ENCODE results near the gene RCBTB1.
"Not testable (repeated sequence)": the region's sequence is repeated elsewhere in the genome, so short reads cannot be mapped to it uniquely, and the experiment has no call there.

The RCBTB1 gene

DNA sequence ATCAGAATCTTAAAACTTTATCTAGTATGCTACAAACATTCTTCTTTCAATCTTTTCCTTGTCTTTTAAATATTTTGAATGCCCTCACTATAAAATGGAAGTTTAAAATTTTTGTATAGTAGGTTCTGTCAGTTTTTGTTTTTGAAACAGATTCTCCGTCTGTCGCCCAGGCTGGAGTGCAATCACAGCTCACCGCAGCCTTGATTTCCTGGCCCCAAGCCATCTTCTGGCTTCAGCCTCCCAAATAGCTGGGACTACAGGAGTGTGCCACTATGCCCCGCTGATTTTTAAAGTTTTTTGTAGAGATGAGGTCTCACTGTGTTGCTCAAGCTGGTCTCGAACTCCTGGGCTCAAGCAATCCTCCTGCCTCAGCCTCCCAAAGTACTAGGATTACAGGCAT lies 68.9 kb downstream of the RCBTB1 start:
- Histone ChIP-seq H3K27me3 (ENCODE audit: insufficient read depth, low read length) (no peaks in the 10 kb centered on the region), H3K4me3 (ENCODE audit: low read depth, low read length) (no peak overlapping the region), H2AFZ (ENCODE audit: low read length, unreplicated experiment) (no peak overlapping the region), H3K36me3 (ENCODE audit: insufficient read depth, low read length) (peaks cover 4% of the 10 kb centered on the region), H3K79me2 (ENCODE audit: control insufficient read depth, insufficient read depth, low read length, unreplicated experiment) (no peaks in the 10 kb centered on the region), H3K27ac (ENCODE audit: low read depth, low read length) (no peak overlapping the region), H3K4me1 (ENCODE audit: control insufficient read depth, insufficient read depth, low read length, unreplicated experiment) (no peaks in the 10 kb centered on the region)

DNA sequence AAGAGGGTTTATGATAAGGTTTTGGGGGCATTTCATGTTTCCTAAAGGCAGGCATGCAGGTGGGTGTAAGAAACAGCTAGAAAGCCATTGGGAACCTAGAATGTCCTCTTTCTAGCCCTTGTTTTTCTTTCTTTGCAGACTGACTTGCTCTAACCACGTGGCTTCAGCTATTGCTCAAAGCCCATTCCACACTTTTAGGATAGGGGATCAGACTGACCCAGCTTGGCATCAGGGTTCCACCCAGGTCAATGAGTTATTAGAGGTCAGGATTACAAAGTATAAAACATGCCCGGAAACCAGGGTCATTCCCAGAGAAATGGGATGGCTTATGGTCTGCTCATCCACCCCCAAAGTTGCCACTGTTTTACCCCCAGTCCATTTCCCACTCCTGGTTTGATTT lies 72.8 kb downstream of the RCBTB1 start:
- Histone ChIP-seq H3K36me3 (ENCODE audit: insufficient read depth, low read length) (peaks cover 4% of the 10 kb centered on the region), H3K27me3 (ENCODE audit: insufficient read depth, low read length) (no peaks in the 10 kb centered on the region), H3K4me1 (ENCODE audit: control insufficient read depth, insufficient read depth, low read length, unreplicated experiment) (no peaks in the 10 kb centered on the region), H3K79me2 (ENCODE audit: control insufficient read depth, insufficient read depth, low read length, unreplicated experiment) (peaks cover 2% of the 10 kb centered on the region), H2AFZ (ENCODE audit: low read length, unreplicated experiment) (no peak overlapping the region), H3K4me3 (ENCODE audit: low read depth, low read length) (no peak overlapping the region), H3K27ac (ENCODE audit: low read depth, low read length) (no peak overlapping the region)

DNA sequence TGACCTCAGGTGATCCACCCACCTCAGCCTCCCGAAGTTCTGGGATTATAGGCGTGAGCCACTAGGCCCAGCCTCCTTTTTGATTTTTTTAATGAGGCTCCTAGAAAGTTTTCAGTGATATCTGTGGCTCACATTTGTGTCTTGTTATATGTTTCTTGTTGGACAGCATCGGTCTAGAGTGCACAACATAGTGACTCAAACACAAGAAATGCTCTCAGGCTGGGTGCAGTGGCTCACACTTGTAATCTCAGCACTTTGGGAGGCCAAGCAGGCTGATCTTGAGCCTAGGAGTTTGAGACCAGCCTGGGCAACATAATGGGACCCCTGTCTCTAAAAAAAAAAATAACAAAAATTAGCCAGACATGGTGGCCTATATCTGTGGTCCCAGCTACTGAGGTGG lies 81.4 kb downstream of the RCBTB1 start:
- peaks cover 3% of the 10 kb centered on the region; the same call in 1 of the 2 replicates for H3K36me3 ChIP-seq (ENCODE audit: insufficient read depth, low read length)
- H3K79me2 ChIP-seq (ENCODE audit: control insufficient read depth, insufficient read depth, low read length, unreplicated experiment): no peaks in the 10 kb centered on the region
- no peak overlapping the region for H3K27ac ChIP-seq (ENCODE audit: low read depth, low read length)
- H3K4me1 ChIP-seq (ENCODE audit: control insufficient read depth, insufficient read depth, low read length, unreplicated experiment): peaks cover 16% of the 10 kb centered on the region
- H3K27me3 ChIP-seq (ENCODE audit: insufficient read depth, low read length): no peaks in the 10 kb centered on the region
- no peak overlapping the region for H3K4me3 ChIP-seq (ENCODE audit: low read depth, low read length)
- no peak overlapping the region for H2AFZ ChIP-seq (ENCODE audit: low read length, unreplicated experiment)

DNA sequence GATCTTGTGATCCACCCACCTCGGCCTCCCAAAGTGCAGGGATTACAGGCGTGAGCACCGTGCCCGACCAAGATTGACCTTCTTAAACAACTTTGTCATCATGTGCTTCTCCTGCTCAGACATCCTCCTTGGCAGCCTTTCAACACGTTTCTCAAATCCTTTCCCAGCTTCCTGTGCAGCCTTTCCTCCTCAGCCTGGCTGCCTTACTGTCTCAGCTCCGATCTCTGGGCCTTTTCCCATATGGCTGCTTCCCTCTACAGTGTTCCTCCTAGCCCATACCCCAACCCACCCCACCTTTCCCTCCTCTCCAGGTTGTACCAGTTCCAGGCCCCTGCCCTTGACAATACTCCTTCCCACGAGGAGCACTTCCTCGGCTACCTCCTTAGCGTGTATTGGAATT lies 82.4 kb downstream of the RCBTB1 start:
- Histone ChIP-seq H3K4me3 (ENCODE audit: low read depth, low read length) (no peak overlapping the region), H3K36me3 (ENCODE audit: insufficient read depth, low read length) (peaks cover 3% of the 10 kb centered on the region; the same call in 1 of the 2 replicates), H3K79me2 (ENCODE audit: control insufficient read depth, insufficient read depth, low read length, unreplicated experiment) (no peaks in the 10 kb centered on the region), H3K4me1 (ENCODE audit: control insufficient read depth, insufficient read depth, low read length, unreplicated experiment) (peaks cover 21% of the 10 kb centered on the region), H3K27ac (ENCODE audit: low read depth, low read length) (no peak overlapping the region), H2AFZ (ENCODE audit: low read length, unreplicated experiment) (no peak overlapping the region), H3K27me3 (ENCODE audit: insufficient read depth, low read length) (no peaks in the 10 kb centered on the region)

DNA sequence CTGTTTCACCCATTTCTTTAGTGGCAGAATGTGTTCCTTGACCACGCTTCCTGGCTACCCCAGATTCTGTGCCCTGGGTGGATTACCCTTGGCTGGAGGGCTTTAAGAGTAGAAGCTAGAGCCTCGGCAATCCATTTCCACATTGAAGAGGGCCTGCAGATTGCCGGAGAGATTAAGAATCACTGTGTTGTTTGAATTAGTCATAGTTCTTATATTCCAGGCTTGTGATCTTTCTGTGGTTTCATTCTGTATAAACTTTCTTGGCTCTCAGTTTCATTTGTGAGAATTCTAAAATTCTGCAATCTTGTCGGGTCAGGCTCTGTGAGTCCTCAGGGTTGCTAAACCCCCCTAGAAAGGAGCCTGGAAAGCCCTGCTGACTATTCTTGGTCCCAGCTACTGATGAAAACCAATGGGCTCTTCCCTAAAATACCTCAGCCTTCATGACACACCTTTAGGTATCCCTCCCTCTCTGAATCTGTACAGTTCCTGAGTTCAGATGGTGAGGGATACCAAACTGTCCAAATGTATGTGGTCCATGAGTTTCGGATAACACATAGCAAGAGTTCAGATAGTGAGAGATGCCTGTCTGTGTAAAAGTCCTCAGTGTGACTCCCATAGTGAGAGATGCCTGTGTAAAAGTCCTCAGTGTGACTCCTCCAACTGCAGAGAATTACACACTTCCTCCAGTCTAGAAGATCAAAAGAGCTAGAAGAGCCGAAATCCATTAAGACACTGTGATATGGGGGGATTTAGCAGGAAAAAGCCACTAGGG lies 85.3 kb downstream of the RCBTB1 start:
- H3K27ac ChIP-seq (ENCODE audit: low read depth, low read length): peak overlapping the region; percentile 73
- H3K27me3 ChIP-seq (ENCODE audit: insufficient read depth, low read length): no peaks in the 10 kb centered on the region
- no peak overlapping the region for H2AFZ ChIP-seq (ENCODE audit: low read length, unreplicated experiment)
- H3K4me3 ChIP-seq (ENCODE audit: low read depth, low read length): peak overlapping the region; percentile 56
- no peaks in the 10 kb centered on the region for H3K79me2 ChIP-seq (ENCODE audit: control insufficient read depth, insufficient read depth, low read length, unreplicated experiment)
- H3K36me3 ChIP-seq (ENCODE audit: insufficient read depth, low read length): no peaks in the 10 kb centered on the region
- H3K4me1 ChIP-seq (ENCODE audit: control insufficient read depth, insufficient read depth, low read length, unreplicated experiment): peaks cover 21% of the 10 kb centered on the region

DNA sequence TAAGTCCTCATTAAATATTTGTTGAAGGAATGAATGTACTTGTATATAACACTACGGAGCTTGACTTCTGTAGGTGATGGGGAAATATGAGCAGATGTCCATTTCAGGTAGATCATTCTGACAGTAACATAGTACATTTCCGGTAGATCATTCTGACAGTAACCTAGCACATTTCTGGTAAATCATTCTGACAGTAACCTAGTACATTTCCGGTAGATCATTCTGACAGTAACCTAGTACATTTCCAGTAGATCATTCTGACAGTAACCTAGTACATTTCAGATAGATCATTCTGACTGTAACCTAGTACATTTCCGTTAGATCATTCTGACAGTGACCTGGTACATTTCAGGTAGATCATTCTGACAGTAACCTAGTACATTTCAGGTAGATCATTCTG lies 87.2 kb downstream of the RCBTB1 start:
- Histone ChIP-seq H3K79me2 (ENCODE audit: control insufficient read depth, insufficient read depth, low read length, unreplicated experiment) (no peaks in the 10 kb centered on the region), H3K4me3 (ENCODE audit: low read depth, low read length) (no peak overlapping the region), H3K27ac (ENCODE audit: low read depth, low read length) (no peak overlapping the region), H3K27me3 (ENCODE audit: insufficient read depth, low read length) (no peaks in the 10 kb centered on the region), H3K36me3 (ENCODE audit: insufficient read depth, low read length) (no peaks in the 10 kb centered on the region), H3K4me1 (ENCODE audit: control insufficient read depth, insufficient read depth, low read length, unreplicated experiment) (peaks cover 38% of the 10 kb centered on the region), H2AFZ (ENCODE audit: low read length, unreplicated experiment) (no peak overlapping the region)

DNA sequence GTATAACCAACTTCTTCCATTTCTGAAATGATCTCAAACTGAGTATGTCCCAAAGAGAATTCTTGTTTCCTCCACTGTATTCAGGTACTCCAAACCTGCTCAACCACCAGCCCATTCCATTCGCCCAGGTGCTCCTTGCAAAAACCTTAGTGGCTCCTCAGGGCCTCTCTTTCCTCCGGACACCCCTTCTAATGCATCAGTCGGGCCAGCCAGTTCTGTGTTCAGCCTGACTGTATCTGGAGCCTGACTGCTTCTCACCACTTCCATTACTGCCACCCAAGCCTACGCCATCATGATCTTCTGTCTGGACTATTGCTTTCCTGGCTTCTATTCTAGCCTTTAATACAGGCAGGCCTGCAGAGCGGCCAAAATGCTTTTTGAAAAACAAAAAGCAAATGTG lies 88.1 kb downstream of the RCBTB1 start:
- Histone ChIP-seq H3K36me3 (ENCODE audit: insufficient read depth, low read length) (no peaks in the 10 kb centered on the region), H2AFZ (ENCODE audit: low read length, unreplicated experiment) (no peak overlapping the region), H3K79me2 (ENCODE audit: control insufficient read depth, insufficient read depth, low read length, unreplicated experiment) (no peaks in the 10 kb centered on the region), H3K4me3 (ENCODE audit: low read depth, low read length) (no peak overlapping the region), H3K4me1 (ENCODE audit: control insufficient read depth, insufficient read depth, low read length, unreplicated experiment) (peaks cover 41% of the 10 kb centered on the region), H3K27me3 (ENCODE audit: insufficient read depth, low read length) (no peaks in the 10 kb centered on the region), H3K27ac (ENCODE audit: low read depth, low read length) (no peak overlapping the region)

DNA sequence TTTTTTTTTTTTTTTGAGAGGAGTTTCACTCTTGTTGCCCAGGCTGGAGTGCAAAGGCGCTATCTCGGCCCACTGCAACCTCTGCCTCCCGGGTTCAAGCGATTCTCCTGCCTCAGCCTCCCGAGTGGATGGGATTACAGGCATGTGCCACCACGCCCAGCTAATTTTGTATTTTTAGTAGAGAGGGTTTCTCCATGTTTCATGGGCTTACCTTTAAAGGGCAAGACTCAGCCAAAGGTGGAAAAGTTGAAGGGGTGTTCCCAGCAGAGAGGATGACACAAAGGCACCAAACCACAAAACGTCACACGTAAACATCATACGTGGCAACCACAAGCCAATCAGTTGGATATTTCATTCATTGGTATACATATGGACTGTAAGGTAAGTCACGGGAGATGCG lies 88.5 kb downstream of the RCBTB1 start:
- H3K36me3 ChIP-seq (ENCODE audit: insufficient read depth, low read length); H2AFZ ChIP-seq (ENCODE audit: low read length, unreplicated experiment); H3K27me3 ChIP-seq (ENCODE audit: insufficient read depth, low read length); H3K79me2 ChIP-seq (ENCODE audit: control insufficient read depth, insufficient read depth, low read length, unreplicated experiment): not testable (repeated sequence)
- H3K4me1 ChIP-seq (ENCODE audit: control insufficient read depth, insufficient read depth, low read length, unreplicated experiment): peaks cover 41% of the 10 kb centered on the region
- H3K4me3 ChIP-seq (ENCODE audit: low read depth, low read length): peak overlapping the region; percentile 83; the same call in 1 of the 2 replicates
- H3K27ac ChIP-seq (ENCODE audit: low read depth, low read length): peak overlapping the region; percentile 79

DNA sequence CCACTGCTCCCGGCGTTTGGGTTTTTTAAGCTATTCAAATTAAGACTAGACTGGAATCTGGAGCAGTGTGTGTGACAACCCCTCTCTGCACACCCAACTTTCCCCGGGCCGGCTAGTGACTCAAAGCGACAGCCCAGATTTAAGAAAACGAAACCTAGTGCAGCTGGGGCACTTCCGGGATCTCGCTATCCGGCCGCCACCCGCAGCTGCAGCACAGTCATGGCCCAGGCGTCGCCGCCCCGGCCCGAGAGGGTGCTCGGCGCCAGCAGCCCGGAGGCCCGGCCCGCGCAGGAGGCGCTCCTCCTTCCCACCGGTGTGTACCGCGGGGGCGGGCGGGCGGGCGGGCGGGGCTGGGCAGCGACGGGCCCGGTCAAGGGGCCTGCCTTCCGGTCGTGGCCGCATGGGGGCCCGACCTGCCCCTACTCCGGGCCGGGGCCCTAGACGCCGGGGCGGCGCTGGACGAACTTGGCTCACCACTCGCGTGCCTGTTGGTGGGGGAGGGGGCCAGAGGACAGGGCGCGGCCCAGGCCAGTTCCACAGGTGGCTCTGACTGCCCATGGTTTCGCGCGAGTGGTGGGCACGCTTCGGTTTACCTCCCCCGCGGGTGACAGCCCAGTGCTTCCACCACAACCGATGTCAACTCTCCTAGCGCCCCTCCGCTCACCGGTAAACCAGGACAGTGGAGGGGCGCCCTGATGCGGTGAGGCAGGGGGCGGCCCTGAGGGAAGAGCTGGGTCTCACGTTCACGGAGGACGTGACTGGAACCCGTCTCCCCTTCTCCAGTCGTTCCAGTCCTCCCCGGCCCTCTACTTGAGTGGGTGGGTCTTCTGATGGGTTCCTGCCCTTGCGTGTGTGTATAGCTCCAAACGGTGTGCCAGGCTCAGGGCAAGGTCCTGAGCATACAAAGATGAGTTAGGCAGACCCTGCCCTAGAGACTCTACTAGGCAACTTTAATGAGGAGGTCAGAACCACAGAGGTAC lies 89.3 kb downstream of the RCBTB1 start, which contains the start of gene PHF11:
PHF11 (plus strand) TSS at position 171 of the 980 bp plus-strand sequence; CDS start at position 220, 49 bp downstream.
- Histone ChIP-seq H3K27ac (ENCODE audit: low read depth, low read length) (peak within 1 kb of the TSS; percentile 90), H3K4me1 (ENCODE audit: control insufficient read depth, insufficient read depth, low read length, unreplicated experiment) (peaks cover 41% of the 10 kb centered on the region), H3K4me3 (ENCODE audit: low read depth, low read length) (peak within 1 kb of the TSS; percentile 83), H3K27me3 (ENCODE audit: insufficient read depth, low read length) (no peaks in the 10 kb centered on the region), H3K79me2 (ENCODE audit: control insufficient read depth, insufficient read depth, low read length, unreplicated experiment) (no peaks in the 10 kb centered on the region), H3K36me3 (ENCODE audit: insufficient read depth, low read length) (no peaks in the 10 kb centered on the region), H2AFZ (ENCODE audit: low read length, unreplicated experiment) (peak within 1 kb of the TSS; percentile 85)

DNA sequence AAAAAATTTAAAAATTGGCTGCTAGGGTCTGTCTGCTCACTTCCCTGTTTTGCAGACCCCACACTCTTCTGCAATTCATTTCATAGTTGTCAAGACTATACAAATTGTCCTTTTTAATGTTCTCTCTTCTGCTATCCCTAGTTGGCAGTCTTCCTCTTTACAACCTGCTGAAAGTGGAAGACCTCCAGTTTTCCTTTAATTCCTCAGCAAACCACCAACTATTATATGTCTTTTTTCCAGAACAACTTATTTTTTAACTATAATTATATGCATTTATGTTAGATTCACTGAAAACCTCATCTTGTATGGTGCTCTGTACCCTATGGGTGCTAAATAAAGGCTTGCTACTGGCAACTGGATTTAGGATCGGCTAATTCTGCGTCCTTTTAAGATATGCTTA lies 90.7 kb downstream of the RCBTB1 start:
- peak overlapping the region; percentile 39 for H2AFZ ChIP-seq (ENCODE audit: low read length, unreplicated experiment)
- H3K36me3 ChIP-seq (ENCODE audit: insufficient read depth, low read length): no peaks in the 10 kb centered on the region
- peak overlapping the region; percentile 90 for H3K27ac ChIP-seq (ENCODE audit: low read depth, low read length)
- no peaks in the 10 kb centered on the region for H3K27me3 ChIP-seq (ENCODE audit: insufficient read depth, low read length)
- H3K4me1 ChIP-seq (ENCODE audit: control insufficient read depth, insufficient read depth, low read length, unreplicated experiment): peaks cover 32% of the 10 kb centered on the region
- H3K79me2 ChIP-seq (ENCODE audit: control insufficient read depth, insufficient read depth, low read length, unreplicated experiment): no peaks in the 10 kb centered on the region
- peak overlapping the region; percentile 83 for H3K4me3 ChIP-seq (ENCODE audit: low read depth, low read length)
